NCI-H345 treated with DMSO at 0.1 percent for 48 hours (cell line): ENCODE measurements around the gene DIO3.

Experiments used
- DNase-seq: peaks from one replicate; lab custom pipeline; 2025; ENCODE audit not compliant: unreplicated experiment; lab: John Stamatoyannopoulos, UW

The DIO3 gene

GRCh38 chr14:101579372-101580080 lies 18.2 kb downstream of the DIO3 start:
- no peak for DNase-seq

- DNase-seq = no peak
Measured at GRCh38 chr14:101581806-101582205, 20.5 kb downstream of the DIO3 start.

GRCh38 chr14:101582294-101582693 lies 21.0 kb downstream of the DIO3 start:
- no peak for DNase-seq

DNA sequence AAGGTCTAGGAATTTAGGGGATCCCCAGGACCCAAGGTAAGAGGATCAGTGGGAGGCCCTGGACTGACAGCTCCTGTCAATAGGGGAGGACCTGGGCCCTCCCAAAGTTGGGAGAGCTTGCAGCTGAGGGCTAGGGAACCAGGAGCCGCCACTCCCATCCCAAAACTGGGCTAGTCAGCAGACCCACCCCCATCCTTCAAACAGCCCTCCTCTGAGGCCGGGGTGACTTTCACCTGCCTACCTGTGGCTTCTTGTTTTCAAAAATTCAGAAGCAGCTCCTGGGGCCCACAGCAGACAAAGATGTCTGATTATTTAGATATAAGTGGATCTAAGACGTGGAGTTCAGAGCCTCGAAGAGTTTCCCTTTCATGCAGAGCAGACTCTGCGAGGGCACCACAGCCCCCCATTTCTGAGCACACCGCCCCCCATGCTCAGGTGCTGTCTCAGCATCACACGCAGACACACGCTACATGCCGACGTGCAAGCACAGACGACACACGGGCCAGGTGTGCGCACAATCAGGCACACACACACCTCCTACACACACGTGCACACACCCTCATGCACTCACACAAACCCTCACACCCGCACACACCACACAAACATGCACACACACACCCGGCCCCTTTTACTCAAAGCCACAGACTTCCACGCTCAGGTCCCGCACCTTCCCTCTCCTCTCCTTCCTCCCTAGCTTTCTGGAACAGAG lies 21.9 kb downstream of the DIO3 start:
- DNase-seq = no peak

DNA sequence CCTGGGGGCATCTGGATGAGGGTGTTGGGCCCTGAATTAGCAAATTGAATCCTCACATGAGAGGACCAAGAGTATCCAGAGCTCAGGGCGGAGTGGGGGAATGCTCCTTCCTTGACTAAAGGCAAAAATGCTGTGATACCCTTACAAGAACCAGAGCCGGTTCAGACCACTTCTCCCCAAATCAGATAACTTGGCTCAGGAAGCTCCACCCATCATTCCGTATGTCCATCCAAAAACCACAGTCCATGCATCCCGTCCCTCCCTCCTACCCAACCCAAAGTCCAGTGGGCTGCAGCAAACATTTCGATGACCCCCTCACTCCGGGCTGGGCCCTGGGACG lies 22.4 kb downstream of the DIO3 start:
- no peak for DNase-seq

DNA sequence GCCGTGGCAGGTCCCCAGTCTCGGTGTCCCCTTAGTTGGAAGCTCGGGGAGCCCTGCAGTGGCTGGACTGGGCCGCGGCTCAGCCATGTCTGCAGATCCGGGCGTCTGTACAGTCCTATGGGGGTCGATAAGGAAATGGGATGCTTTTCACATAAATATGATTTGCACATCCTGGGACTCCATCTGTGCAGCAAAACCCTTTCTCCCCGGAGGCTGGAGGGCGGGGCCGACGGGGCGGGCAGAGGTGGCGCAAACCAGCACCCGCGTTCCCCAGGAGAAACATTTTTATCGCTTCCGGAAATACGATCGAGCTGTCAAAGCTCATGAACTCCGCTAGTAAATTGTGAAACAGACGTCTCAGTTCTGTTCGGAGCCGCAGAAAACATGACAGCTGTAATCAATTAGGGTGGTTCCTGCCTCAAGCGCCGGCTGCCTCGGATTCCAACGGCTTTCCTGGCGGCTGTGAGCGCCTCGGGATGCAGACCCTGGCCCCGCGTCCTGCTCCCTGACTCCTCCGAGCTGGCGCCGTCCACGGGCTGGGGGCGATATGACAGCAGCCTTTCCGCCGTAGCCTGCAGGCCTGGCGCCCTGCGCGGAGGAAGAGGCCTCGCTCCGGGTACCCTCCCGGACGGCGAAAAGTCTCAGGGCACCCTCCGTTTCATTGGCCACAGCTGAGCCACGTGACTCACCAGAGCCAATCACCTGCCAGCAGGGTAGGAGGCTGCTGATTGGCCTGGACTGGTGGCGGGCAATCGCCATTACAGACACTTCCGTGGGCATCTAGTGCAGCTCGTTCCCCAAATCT lies 23.0 kb downstream of the DIO3 start:
- DNase-seq = no peak

DNA sequence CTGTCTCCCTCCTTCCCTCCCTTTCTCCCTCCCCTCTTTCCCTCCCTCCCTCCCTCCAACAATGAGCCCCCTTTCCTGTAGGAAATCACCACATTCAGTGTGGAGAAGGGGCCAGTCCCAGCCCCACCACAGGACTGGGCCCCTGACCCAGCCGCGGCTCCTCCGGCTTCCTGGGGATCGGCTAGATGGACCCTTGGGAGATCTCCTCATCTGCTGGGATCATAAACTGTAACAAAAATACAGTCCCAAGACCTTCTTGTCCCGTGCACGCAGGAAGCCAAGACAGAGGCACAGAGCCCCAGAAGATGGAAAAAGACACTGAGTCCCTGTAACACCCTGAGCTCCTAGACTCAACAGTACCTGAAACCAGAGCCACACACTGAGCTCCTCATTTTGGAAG lies 23.9 kb downstream of the DIO3 start:
- no peak for DNase-seq

DNA sequence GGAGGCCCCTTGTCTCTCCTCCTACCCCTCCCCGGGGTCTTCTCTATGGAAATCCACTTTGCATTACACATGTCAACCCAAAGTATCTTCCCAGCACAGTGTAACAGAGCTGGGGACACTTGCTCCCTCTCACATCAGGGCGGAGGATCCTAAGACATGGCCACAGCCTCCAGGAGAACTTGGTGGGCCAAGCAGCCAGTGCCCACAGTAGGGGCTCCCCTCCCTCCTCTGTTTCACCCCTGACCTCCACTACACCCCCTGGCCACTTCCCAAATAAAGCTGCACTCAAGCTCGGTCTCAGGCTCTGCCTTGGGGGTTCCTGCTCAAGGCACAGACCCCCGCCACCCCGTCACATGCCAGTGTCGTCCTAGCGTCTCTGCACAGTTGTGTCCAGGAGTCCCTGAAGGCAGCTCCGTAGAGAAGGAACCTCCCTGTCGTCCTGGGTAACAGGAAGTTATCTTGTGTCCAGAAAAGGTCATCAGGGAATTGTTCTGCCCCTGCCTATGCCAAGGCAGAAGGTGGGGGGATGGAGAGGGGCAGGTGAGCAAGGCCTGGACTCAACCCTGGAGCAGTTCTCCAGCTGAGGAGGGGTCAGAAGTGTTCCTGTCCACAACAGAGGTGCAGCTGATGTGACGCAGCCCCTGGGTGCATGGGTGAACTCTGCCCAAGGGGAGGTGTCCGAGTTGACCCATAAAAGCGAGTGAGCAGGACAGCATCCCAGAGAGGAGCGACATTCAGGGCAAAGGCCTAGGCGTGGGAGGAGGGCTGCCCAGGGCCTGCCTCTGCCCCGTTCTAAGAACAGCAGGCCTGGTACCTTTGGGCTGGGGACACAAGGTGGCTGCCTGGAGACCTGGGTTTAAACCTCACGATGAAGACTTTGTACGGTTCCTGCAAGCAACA lies 25.5 kb downstream of the DIO3 start:
- DNase-seq = no peak

DNA sequence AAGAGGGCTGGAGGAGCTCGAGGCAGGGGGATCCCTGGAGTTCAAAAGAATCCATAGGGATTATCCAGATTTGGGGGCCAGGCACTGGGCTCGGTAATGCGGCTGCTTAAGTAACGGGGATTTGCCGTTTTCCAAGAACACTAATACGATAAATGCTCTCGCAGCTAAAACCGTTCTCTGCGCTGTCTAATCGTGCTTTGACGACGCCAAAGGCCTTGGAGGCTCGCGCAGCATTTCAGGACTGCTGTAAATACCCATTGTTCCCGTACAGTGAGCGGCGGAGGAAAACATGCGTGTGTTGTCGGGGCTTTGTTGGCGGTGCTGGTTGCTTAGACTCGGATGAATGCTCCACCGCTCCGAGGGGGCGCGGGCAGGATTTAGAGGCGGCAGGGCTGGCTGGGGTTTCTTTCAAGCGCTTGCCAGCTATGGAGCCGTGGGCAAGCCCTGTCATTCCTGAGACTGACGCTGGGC lies 26.2 kb downstream of the DIO3 start:
- DNase-seq = no peak

- no peak for DNase-seq
Measured at GRCh38 chr14:101588286-101588975, 27.1 kb downstream of the DIO3 start.

- no peak for DNase-seq
Measured at GRCh38 chr14:101588990-101589389, 27.7 kb downstream of the DIO3 start.

DNA sequence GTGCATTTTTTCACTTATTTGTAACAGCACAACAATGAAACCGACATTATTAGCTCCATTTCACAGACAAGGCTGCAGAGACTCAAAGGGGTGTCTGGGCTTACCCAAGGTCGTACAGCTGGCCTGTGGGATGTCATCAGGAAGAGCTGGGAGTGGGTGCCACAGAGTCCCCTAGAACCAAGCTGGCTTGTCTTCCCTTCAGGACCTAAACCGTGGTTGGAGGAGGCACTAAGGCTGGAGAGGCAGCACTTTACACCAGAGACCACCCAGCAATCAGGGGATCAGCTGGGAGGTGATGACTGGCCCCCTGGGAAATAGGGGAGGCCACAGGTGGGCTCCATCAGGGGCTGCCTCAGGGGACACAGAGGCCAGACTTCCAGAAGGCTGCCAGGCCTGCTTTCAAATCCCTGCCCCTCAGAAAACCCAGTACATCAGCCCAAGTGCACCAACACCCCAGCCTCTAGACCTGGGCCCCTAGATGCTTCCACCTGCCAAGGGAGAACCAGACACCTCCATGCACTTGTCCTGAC lies 28.3 kb downstream of the DIO3 start:
- no peak for DNase-seq

- no peak for DNase-seq
Measured at GRCh38 chr14:101590062-101590461, 28.8 kb downstream of the DIO3 start.

GRCh38 chr14:101590616-101591015 lies 29.3 kb downstream of the DIO3 start:
- DNase-seq = no peak

GRCh38 chr14:101591121-101591520 lies 29.8 kb downstream of the DIO3 start:
- no peak for DNase-seq

- no peak for DNase-seq
Measured at GRCh38 chr14:101591582-101591981, 30.3 kb downstream of the DIO3 start.

DNA sequence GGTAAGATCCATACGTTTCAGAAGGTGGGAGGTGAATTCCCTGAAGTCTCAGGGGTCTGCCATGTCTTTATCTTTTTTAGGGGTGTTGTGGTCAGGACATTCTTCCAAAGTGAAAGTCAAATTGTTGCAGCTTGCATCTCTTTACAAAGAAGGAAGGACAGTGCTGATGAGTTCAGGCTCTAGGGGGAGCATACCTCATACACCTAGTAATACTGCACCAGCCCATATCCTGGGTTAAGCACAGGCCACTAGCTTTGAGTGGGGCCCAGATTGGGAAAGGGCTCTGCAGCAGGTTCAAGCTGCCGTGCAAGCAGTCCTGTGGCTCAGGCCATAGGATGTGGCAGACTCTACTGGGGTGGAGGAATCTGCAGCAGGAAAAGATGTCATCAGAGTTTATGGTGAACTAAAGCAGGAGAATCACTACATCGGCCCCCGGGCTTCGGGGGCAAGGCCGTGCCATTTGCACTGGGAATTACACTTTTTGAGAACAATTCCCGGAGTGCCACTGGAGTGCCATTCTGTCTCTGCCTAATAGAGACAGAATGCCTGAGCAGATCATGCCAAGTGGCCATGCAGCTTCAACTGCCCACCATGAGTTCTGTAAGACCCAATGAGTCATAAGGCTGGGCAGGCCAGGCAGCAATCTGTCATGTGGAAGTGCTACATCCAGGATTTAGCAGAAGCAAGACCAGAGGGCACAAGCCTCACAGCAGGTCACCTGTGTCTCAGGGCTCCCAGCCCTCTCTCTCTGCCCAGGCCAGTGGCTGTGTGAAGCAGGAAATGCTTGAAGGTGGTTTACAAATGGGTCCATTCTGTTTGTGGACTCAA lies 32.3 kb downstream of the DIO3 start:
- DNase-seq = no peak

DNA sequence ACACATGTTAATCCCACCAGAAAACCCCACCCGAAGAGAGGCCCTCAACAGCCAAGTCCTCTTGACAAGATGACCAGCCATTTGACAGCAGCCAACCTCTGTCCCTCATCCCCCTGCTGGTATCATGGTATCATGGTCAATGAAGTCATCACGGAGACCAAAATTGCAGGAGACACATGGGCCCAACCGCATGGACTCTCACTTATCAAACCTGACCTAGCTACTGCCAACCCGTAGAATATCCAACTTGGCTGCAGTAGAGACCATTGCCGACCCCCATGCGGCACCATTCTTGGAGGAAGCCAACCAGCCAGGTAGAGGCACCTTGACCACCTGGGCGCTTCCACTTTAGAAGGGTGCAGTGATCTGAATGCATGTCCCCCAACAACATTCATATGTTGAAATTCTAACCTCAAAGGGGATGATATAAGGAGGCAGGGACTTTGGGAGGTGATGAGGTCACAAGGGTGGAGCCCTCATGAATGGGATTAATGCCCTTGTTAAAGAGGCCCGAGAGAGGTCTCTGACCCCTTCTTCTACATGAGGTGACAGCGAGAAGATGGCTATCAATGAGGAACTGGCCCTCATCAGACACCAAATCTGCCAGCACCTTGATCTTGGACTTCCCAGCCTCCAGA lies 33.3 kb downstream of the DIO3 start:
- no peak for DNase-seq

GRCh38 chr14:101595349-101595748 lies 34.1 kb downstream of the DIO3 start:
- no peak for DNase-seq
